ENCODE measurements around the gene TBC1D2.

TBC1D2 gene

GRCh38 chr9:98255578-98256296, at the start of gene TBC1D2:
TBC1D2 (minus strand) TSS chr9:98255649; CDS start chr9:98255541, 108 bp downstream.
- H3K4me3 ChIP-seq (ENCODE audit: low read depth, low read length) = peak within 1 kb of the TSS; percentile 93
- DNase-seq (ENCODE audit: low read depth) = peak; percentile 95
- peak; percentile 36 for TF ChIP-seq POLR2A (IDR thresholded peaks at IDR 0.05; ENCODE audit: extremely low read depth, insufficient read length)
- peak; percentile 91 for TF ChIP-seq MYC (IDR thresholded peaks at IDR 0.05; ENCODE audit: low read depth, low read length)
- peak; percentile 74 for TF ChIP-seq MAX (IDR thresholded peaks at IDR 0.05; ENCODE audit: low read depth, low read length)
- TF ChIP-seq CTCF (IDR thresholded peaks at IDR 0.05; ENCODE audit: low read depth, low read length) = no peak

GRCh38 chr9:98304381-98304780, 48.9 kb upstream of the TBC1D2 start:
- DNase-seq (ENCODE audit: low read depth) = no peak
- no peak for TF ChIP-seq POLR2A (IDR thresholded peaks at IDR 0.05; ENCODE audit: extremely low read depth, insufficient read length)
- no peak overlapping the region for H3K4me3 ChIP-seq (ENCODE audit: low read depth, low read length)

- H3K4me3 ChIP-seq (ENCODE audit: low read depth, low read length) = no peak overlapping the region
- TF ChIP-seq MYC (IDR thresholded peaks at IDR 0.05; ENCODE audit: low read depth, low read length) (no peak), MAX (IDR thresholded peaks at IDR 0.05; ENCODE audit: low read depth, low read length) (no peak), CTCF (IDR thresholded peaks at IDR 0.05; ENCODE audit: low read depth, low read length) (no peak), POLR2A (IDR thresholded peaks at IDR 0.05; ENCODE audit: extremely low read depth, insufficient read length) (no peak)
- DNase-seq (ENCODE audit: low read depth) = no peak
Measured at GRCh38 chr9:98303633-98304125, 48.2 kb upstream of the TBC1D2 start.

GRCh38 chr9:98302938-98303632, 47.6 kb upstream of the TBC1D2 start:
- no peak overlapping the region for H3K4me3 ChIP-seq (ENCODE audit: low read depth, low read length)
- no peak for DNase-seq (ENCODE audit: low read depth)
- no peak for TF ChIP-seq POLR2A (IDR thresholded peaks at IDR 0.05; ENCODE audit: extremely low read depth, insufficient read length)
- no peak for TF ChIP-seq CTCF (IDR thresholded peaks at IDR 0.05; ENCODE audit: low read depth, low read length)
- no peak for TF ChIP-seq MAX (IDR thresholded peaks at IDR 0.05; ENCODE audit: low read depth, low read length)
- no peak for TF ChIP-seq MYC (IDR thresholded peaks at IDR 0.05; ENCODE audit: low read depth, low read length)

- TF ChIP-seq MAX (IDR thresholded peaks at IDR 0.05; ENCODE audit: low read depth, low read length) (no peak), POLR2A (IDR thresholded peaks at IDR 0.05; ENCODE audit: extremely low read depth, insufficient read length) (no peak), MYC (IDR thresholded peaks at IDR 0.05; ENCODE audit: low read depth, low read length) (no peak), CTCF (IDR thresholded peaks at IDR 0.05; ENCODE audit: low read depth, low read length) (no peak)
- no peak overlapping the region for H3K4me3 ChIP-seq (ENCODE audit: low read depth, low read length)
- DNase-seq (ENCODE audit: low read depth) = no peak
Measured at GRCh38 chr9:98302150-98302549, 46.7 kb upstream of the TBC1D2 start.

- DNase-seq (ENCODE audit: low read depth) = no peak
- TF ChIP-seq POLR2A (IDR thresholded peaks at IDR 0.05; ENCODE audit: extremely low read depth, insufficient read length) (no peak), CTCF (IDR thresholded peaks at IDR 0.05; ENCODE audit: low read depth, low read length) (no peak), MAX (IDR thresholded peaks at IDR 0.05; ENCODE audit: low read depth, low read length) (no peak), MYC (IDR thresholded peaks at IDR 0.05; ENCODE audit: low read depth, low read length) (no peak)
- no peak overlapping the region for H3K4me3 ChIP-seq (ENCODE audit: low read depth, low read length)
Measured at GRCh38 chr9:98300611-98301010, 45.2 kb upstream of the TBC1D2 start.

Measured in NB4 (cell line).